Astrocyte of the spinal cord (primary cell): ENCODE results near the gene CTXN1.
A peak's percentile ranks its signal among the peaks of the same experiment; 100 is the strongest.
"Not testable (repeated sequence)": the region's sequence is repeated elsewhere in the genome, so short reads cannot be mapped to it uniquely, and the experiment has no call there.

Source experiments
- DNase-seq: peaks from one replicate; pipeline ENCODE4 v3.0.0; 2011; ENCODE audit warnings: low read depth, low spot score
- H3K4me3 ChIP-seq: 2 replicates; pipeline ENCODE4 v1.5.1; 2011; ENCODE audit warnings: low read depth, mild to moderate bottlenecking, low read length, moderate library complexity
- CTCF ChIP-seq: IDR thresholded peaks from 2 replicates; pipeline ENCODE4 v1.5.1; 2012; ENCODE audit warnings: low read depth, mild to moderate bottlenecking, low read length, inconsistent platforms
- in situ Hi-C: cut with HindIII; loops from 2 replicates; pipeline ENCODE4 v1.10.0; 2017; ENCODE audit warnings: low sequenced_read_pairs

CTXN1 gene

GRCh38 chr19:7933828-7934725 lies 8.1 kb upstream of the CTXN1 start:
- no peak for DNase-seq
- TF ChIP-seq CTCF, result no peak
- H3K4me3 ChIP-seq, result no peak overlapping the region
- in situ Hi-C loops, result no loop called here

GRCh38 chr19:7933411-7933810 lies 7.5 kb upstream of the CTXN1 start:
- no peak for DNase-seq
- no peak overlapping the region for H3K4me3 ChIP-seq
- peak; percentile 38 for TF ChIP-seq CTCF
- in situ Hi-C loops, result no loop called here

GRCh38 chr19:7932930-7933300 lies 7.0 kb upstream of the CTXN1 start:
- TF ChIP-seq CTCF, result no peak
- in situ Hi-C loops, result no loop called here
- no peak for DNase-seq
- no peak overlapping the region for H3K4me3 ChIP-seq

- no peak for DNase-seq
- TF ChIP-seq CTCF, result no peak
- H3K4me3 ChIP-seq, result no peak overlapping the region
- in situ Hi-C loops, result no loop called here
These were observed 6.5 kb upstream of the CTXN1 start for GRCh38 chr19:7932276-7932929.

GRCh38 chr19:7931221-7932061 lies 5.5 kb upstream of the CTXN1 start:
- TF ChIP-seq CTCF, result no peak
- H3K4me3 ChIP-seq, result no peak overlapping the region
- in situ Hi-C loops, result no loop called here
- DNase-seq, result no peak

- DNase-seq, result no peak
- in situ Hi-C loops, result no loop called here
- TF ChIP-seq CTCF, result no peak
- H3K4me3 ChIP-seq, result no peak overlapping the region
These were observed 4.8 kb upstream of the CTXN1 start for GRCh38 chr19:7930765-7931164.

GRCh38 chr19:7930030-7930429 lies 4.1 kb upstream of the CTXN1 start:
- DNase-seq, H3K4me3 ChIP-seq, in situ Hi-C loops: not testable (repeated sequence)
